H1 (cell line): ENCODE measurements around the gene NT5E. TPM values are rescaled to one million over a fixed set of nuclear protein-coding genes. Genes with fewer than 3 reads are reported as not detected.

ENCODE experiments used
- CTCF ChIA-PET: fragments of 300-600 bp; sonication (Branson Sonifier 250); formaldehyde crosslinking; loops from one replicate; lab custom pipeline; 2021; ENCODE audit not compliant: partially characterized antibody; lab: Charles Lee
- POLR2A ChIA-PET: fragments of 300-600 bp; sonication (Branson Sonifier 250); formaldehyde crosslinking; loops from one replicate; lab custom pipeline; 2021; ENCODE audit warnings: inconsistent platforms; ENCODE audit not compliant: partially characterized antibody; lab: Charles Lee
- DNase-seq, 2 experiments: peaks; one replicate each; pipeline versions ENCODE4 v3.0.0 to v3.0.0-alpha.2; 2010 to 2022; ENCODE audit warnings: low spot score in 2 of 2, low read depth in 1 of 2, mixed read lengths in 1 of 2
- FAIRE-seq: peaks from 2 replicates; lab custom pipeline; 2011; peaks lifted over from hg19 to GRCh38; lab: Jason Lieb, UNC
- H2AFZ ChIP-seq: 2 replicates; pipeline ENCODE4 v1.8.1; 2012; ENCODE audit warnings: low read length, inconsistent platforms
- H2AK5ac ChIP-seq: 2 replicates; pipeline ENCODE4 v1.6.1; 2013; ENCODE audit warnings: low read depth, low read length
- H2BK120ac ChIP-seq: replicated peaks from 2 replicates; pipeline ENCODE3; 2013; ENCODE audit warnings: low read depth, low read length, inconsistent platforms
- H2BK12ac ChIP-seq: 2 replicates; pipeline ENCODE4 v1.6.1; 2013; ENCODE audit warnings: low read depth, low read length
- H2BK15ac ChIP-seq: 2 replicates; pipeline ENCODE4 v1.6.1; 2013; ENCODE audit warnings: low read length
- H2BK20ac ChIP-seq: 2 replicates; pipeline ENCODE4 v1.6.1; 2013; ENCODE audit warnings: low read length
- H2BK5ac ChIP-seq: 2 replicates; pipeline ENCODE4 v1.6.1; 2013; ENCODE audit warnings: low read depth, low read length
- H3K14ac ChIP-seq: 2 replicates; pipeline ENCODE4 v1.6.1; 2013; ENCODE audit warnings: inconsistent platforms; ENCODE audit not compliant: insufficient read length
- H3K18ac ChIP-seq: 2 replicates; pipeline ENCODE4 v1.6.1; 2013; ENCODE audit warnings: low read length; ENCODE audit errors: extremely low read depth
- H3K23ac ChIP-seq: 2 replicates; pipeline ENCODE4 v1.6.1; 2013; ENCODE audit warnings: inconsistent platforms; ENCODE audit not compliant: insufficient read length
- H3K23me2 ChIP-seq: 2 replicates; pipeline ENCODE4 v1.6.1; 2013; ENCODE audit warnings: low read depth, low read length
- H3K27ac ChIP-seq: 2 replicates; pipeline ENCODE4 v1.6.1; 2011; ENCODE audit warnings: low read depth, low read length, inconsistent platforms
- H3K27me3 ChIP-seq, 4 experiments: replicated peaks in 1 of 4; 1 replicate in 1 of 4; 2 replicates in 3 of 4; pipeline versions ENCODE4 v1.6.1 to v1.8.1; 2011 to 2013; ENCODE audit warnings: low read length in 3 of 4, mild to moderate bottlenecking in 3 of 4, inconsistent platforms in 2 of 4, mixed read lengths in 2 of 4, moderate library complexity in 1 of 4; ENCODE audit not compliant: control insufficient read depth in 3 of 4, insufficient read depth in 3 of 4; ENCODE audit errors: extremely low read depth in 1 of 4
- H3K36me3 ChIP-seq, 4 experiments: 2 replicates each; pipeline versions ENCODE4 v1.6.1 to v1.8.1; 2011 to 2013; ENCODE audit warnings: mild to moderate bottlenecking in 4 of 4, low read length in 3 of 4, moderate library complexity in 2 of 4, control low read depth in 1 of 4, inconsistent platforms in 1 of 4; ENCODE audit not compliant: insufficient read depth in 4 of 4, control insufficient read depth in 2 of 4
- H3K4ac ChIP-seq: replicated peaks from 2 replicates; pipeline ENCODE3; 2013; ENCODE audit warnings: low read length, low read depth, mixed read lengths, inconsistent platforms; ENCODE audit not compliant: insufficient read length
- H3K4me1 ChIP-seq, 4 experiments: replicated peaks in 1 of 4; 1 replicate in 1 of 4; 2 replicates in 3 of 4; pipeline versions ENCODE4 v1.6.1 to v1.8.1; 2011 to 2013; ENCODE audit warnings: low read length in 3 of 4, inconsistent platforms in 2 of 4, mixed read lengths in 1 of 4; ENCODE audit not compliant: insufficient read depth in 4 of 4, control insufficient read depth in 3 of 4
- H3K4me2 ChIP-seq, 2 experiments: 2 replicates each; pipeline versions ENCODE4 v1.6.1 to v1.8.1; 2011 to 2013; ENCODE audit warnings: low read depth in 2 of 2, low read length in 2 of 2, control low read depth in 1 of 2, inconsistent platforms in 1 of 2, mild to moderate bottlenecking in 1 of 2; ENCODE audit not compliant: insufficient read depth in 1 of 2
- H3K4me3 ChIP-seq, 4 experiments: fragments of 200-600, 300-600 bp in 1 of 4; sonication (generic), shearing (Covaris generic), sonication (Bioruptor Twin) in 1 of 4; 2 replicates each; pipeline versions ENCODE4 v1.5.1 to v1.8.1; 2011 to 2016; ENCODE audit warnings: low read length in 4 of 4, low read depth in 3 of 4, control low read depth in 2 of 4, inconsistent platforms in 2 of 4, mild to moderate bottlenecking in 2 of 4, mixed read lengths in 1 of 4, moderate library complexity in 1 of 4; ENCODE audit not compliant: insufficient read depth in 2 of 4; ENCODE audit errors: extremely low read depth in 1 of 4
- H3K56ac ChIP-seq: replicated peaks from 2 replicates; pipeline ENCODE3; 2013; ENCODE audit warnings: low read depth, mild to moderate bottlenecking, mixed read lengths, low read length, inconsistent platforms; ENCODE audit not compliant: insufficient read length
- H3K79me1 ChIP-seq: 2 replicates; pipeline ENCODE4 v1.6.1; 2013; ENCODE audit warnings: low read depth, low read length, control low read depth
- H3K79me2 ChIP-seq, 2 experiments: 2 replicates each; pipeline versions ENCODE4 v1.6.1 to v1.8.1; 2012 to 2013; ENCODE audit warnings: low read length in 2 of 2, mild to moderate bottlenecking in 2 of 2, inconsistent platforms in 1 of 2; ENCODE audit not compliant: insufficient read depth in 2 of 2, control insufficient read depth in 1 of 2
- H3K9ac ChIP-seq, 4 experiments: replicated peaks in 1 of 4; 1 replicate in 1 of 4; 2 replicates in 3 of 4; pipeline versions ENCODE4 v1.6.1 to v1.8.1; 2011 to 2013; ENCODE audit warnings: low read depth in 3 of 4, low read length in 3 of 4, control low read depth in 2 of 4, mild to moderate bottlenecking in 2 of 4, moderate library complexity in 2 of 4, inconsistent platforms in 1 of 4; ENCODE audit errors: extremely low read depth in 1 of 4
- H3K9me3 ChIP-seq, 2 experiments: 2 replicates each; pipeline versions ENCODE4 v1.6.1 to v1.8.1; 2012 to 2013; ENCODE audit warnings: mild to moderate bottlenecking in 2 of 2, moderate library complexity in 2 of 2, control low read depth in 1 of 2, inconsistent platforms in 1 of 2, low read depth in 1 of 2, low read length in 1 of 2, mixed read lengths in 1 of 2; ENCODE audit not compliant: insufficient read depth in 2 of 2
- H4K20me1 ChIP-seq, 2 experiments: replicated peaks in 1 of 2; 2 replicates each; pipeline versions ENCODE3 to v1.8.1; 2011 to 2013; ENCODE audit warnings: inconsistent platforms in 2 of 2, low read length in 2 of 2, mild to moderate bottlenecking in 1 of 2; ENCODE audit not compliant: insufficient read depth in 2 of 2, control insufficient read depth in 1 of 2
- H4K5ac ChIP-seq: 2 replicates; pipeline ENCODE4 v1.6.1; 2013; ENCODE audit warnings: low read length, low read depth, mixed read lengths, inconsistent platforms; ENCODE audit not compliant: insufficient read length
- H4K8ac ChIP-seq: 2 replicates; pipeline ENCODE4 v1.8.0; 2013; ENCODE audit warnings: mild to moderate bottlenecking, moderate library complexity, low read length, inconsistent platforms; ENCODE audit not compliant: insufficient read depth; ENCODE audit errors: extremely low read depth
- H4K91ac ChIP-seq: replicated peaks from 2 replicates; pipeline ENCODE3; 2013; ENCODE audit warnings: low read length, mixed read lengths, inconsistent platforms; ENCODE audit not compliant: insufficient read length
- RFX5 ChIP-seq: IDR thresholded peaks from 2 replicates; pipeline ENCODE4 v1.6.1; 2011; ENCODE audit warnings: low read depth, low read length, improper control_type of control experiment, borderline replicate concordance
- SRF ChIP-seq: IDR thresholded peaks from 2 replicates; pipeline ENCODE4 v1.6.1; 2011; ENCODE audit warnings: mild to moderate bottlenecking, low read depth, low read length, moderate library complexity
- WGBS, 2 experiments: shearing (Covaris generic) in 1 of 2; methylation state at CpG; one replicate each; pipeline versions ENCODE4 v1.1.6 to v1.1.7; 2013 to 2015; ENCODE audit warnings: low lambda C conversion rate in 2 of 2, mixed read lengths in 2 of 2, inconsistent platforms in 1 of 2, low coverage in 1 of 2, missing lambda C conversion rate in 1 of 2; ENCODE audit not compliant: insufficient replicate concordance in 2 of 2, insufficient coverage in 1 of 2, insufficient read length in 1 of 2; ENCODE audit errors: extremely low coverage in 1 of 2, missing lambda C conversion rate in 1 of 2; 5-methylcytosine and 5-hydroxymethylcytosine counted together
- polyA plus RNA-seq, 7 experiments: library from polyadenylated mRNA; depleted of rRNA in 3 of 7; stranded (reverse) in 5 of 7; unstranded in 2 of 7; fragments of >200 nt in 5 of 7; fragments of 200-250 nt in 2 of 7; gene quantifications; 1 replicate in 5 of 7; 2 replicates in 1 of 7; 4 replicates in 1 of 7; pipeline versions ENCODE4 v1.2.1 to v1.2.3, GENCODE V29; 2011 to 2013; ENCODE audit warnings: missing spikeins in 2 of 7, mixed read lengths in 2 of 7
- total RNA-seq: library from RNA; stranded (reverse); fragmentation: NEBNext Ultra II Directional; extraction: Animal tissue kit (Norgen Biotek cat#: 25700); gene quantifications from 2 replicates; pipeline ENCODE4 v1.2.1, GENCODE V29; 2021

The NT5E gene
- total and polyA plus RNA-seq, 2 of the 8 experiments (the other 6 are each of a cell fraction or from before 2014, with no cell fraction given): 0.74 to 1.5 TPM

DNA sequence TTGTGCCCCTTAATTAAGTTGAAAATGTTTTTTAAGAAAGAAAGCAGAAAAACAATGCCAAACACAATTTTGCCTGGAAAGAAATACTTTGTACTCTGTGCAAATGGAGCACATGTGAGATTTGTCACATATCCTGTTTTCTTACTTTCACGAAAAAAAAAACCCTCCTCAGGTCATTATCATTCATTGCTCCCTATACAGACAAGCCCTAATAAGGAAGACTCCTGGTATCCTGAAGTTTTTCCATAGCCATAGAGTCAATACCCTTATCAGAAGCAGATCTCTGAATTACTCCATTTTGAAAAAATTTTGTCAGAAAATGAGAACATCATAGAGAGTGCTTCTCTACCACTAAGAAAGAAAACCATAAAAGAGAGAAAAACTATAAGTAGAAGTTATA lies 14.0 kb upstream of the NT5E start:
- no peak overlapping the region for H2BK12ac ChIP-seq
- no peak overlapping the region for H3K56ac ChIP-seq
- no peaks in the 10 kb centered on the region for H3K23me2 ChIP-seq
- H2BK20ac ChIP-seq: no peak overlapping the region
- no peak overlapping the region for H2AK5ac ChIP-seq
- no peak for TF ChIP-seq RFX5
- TF ChIP-seq SRF: peak; percentile 28; the same call in 1 of the 2 replicates
- no peak overlapping the region for H2AFZ ChIP-seq
- DNase-seq (no peak), FAIRE-seq (no peak)
- no peak overlapping the region for H3K4me2 ChIP-seq
- no peaks in the 10 kb centered on the region for H3K79me1 ChIP-seq
- H3K36me3 ChIP-seq: no peaks in the 10 kb centered on the region
- no peak overlapping the region for H3K9ac ChIP-seq
- no peak overlapping the region for H3K23ac ChIP-seq
- H3K4ac ChIP-seq: no peak overlapping the region
- H3K4me1 ChIP-seq: no peaks in the 10 kb centered on the region
- no peak overlapping the region for H2BK5ac ChIP-seq
- H3K14ac ChIP-seq: no peak overlapping the region
- no peak overlapping the region for H2BK15ac ChIP-seq
- no peaks in the 10 kb centered on the region for H4K20me1 ChIP-seq
- H3K18ac ChIP-seq: no peak overlapping the region
- H3K79me2 ChIP-seq: no peaks in the 10 kb centered on the region
- no peak overlapping the region for H3K27ac ChIP-seq
- H3K4me3 ChIP-seq: no peak overlapping the region
- no peaks in the 10 kb centered on the region for H3K9me3 ChIP-seq
- no peak overlapping the region for H4K8ac ChIP-seq
- ChIA-PET CTCF (no interaction called here), POLR2A (no interaction called here)
- no peak overlapping the region for H4K91ac ChIP-seq
- H2BK120ac ChIP-seq: no peak overlapping the region
- no peak overlapping the region for H4K5ac ChIP-seq
- 78% methylated on average over 1 of the region's 1 CpG; no CpG with 5 or more reads in 1 of the 2 experiments for WGBS, 2 experiments
- no peaks in the 10 kb centered on the region for H3K27me3 ChIP-seq
